CD14-positive monocyte (primary cell): ENCODE data around the gene ARHGEF37. TPM values are rescaled to one million over a fixed set of nuclear protein-coding genes. Genes with fewer than 3 reads are reported as not detected.

ENCODE experiments used
- DNase-seq, 3 donors: peaks; one replicate each; pipeline ENCODE4 v3.0.0-alpha.2; 2011 to 2022
- H2AFZ ChIP-seq: 2 replicates; pipeline ENCODE4 v1.6.0; 2012; ENCODE audit warnings: mild to moderate bottlenecking, low read depth, low read length, inconsistent platforms; ENCODE audit not compliant: insufficient read depth, poor library complexity, severe bottlenecking
- H3K27ac ChIP-seq, 2 donors: 1 replicate in 1 of 2; 2 replicates in 1 of 2; pipeline ENCODE4 v1.5.1; 2012 to 2013; ENCODE audit warnings: low read length in 2 of 2, control low read depth in 1 of 2, inconsistent platforms in 1 of 2, low read depth in 1 of 2, mild to moderate bottlenecking in 1 of 2
- H3K27me3 ChIP-seq, 2 donors: one replicate each; pipeline versions ENCODE4 v1.6.0 to v1.6.1; 2011 to 2013; ENCODE audit warnings: low read length in 2 of 2; ENCODE audit not compliant: control insufficient read depth in 2 of 2, insufficient read depth in 2 of 2
- H3K36me3 ChIP-seq, 2 donors: replicated peaks in 1 of 2; 1 replicate in 1 of 2; 2 replicates in 1 of 2; pipeline versions ENCODE4 v1.5.1 to v1.6.1; 2012 to 2013; ENCODE audit warnings: low read length in 2 of 2, control low read depth in 1 of 2, inconsistent platforms in 1 of 2, mild to moderate bottlenecking in 1 of 2; ENCODE audit not compliant: insufficient read depth in 2 of 2, control insufficient read depth in 1 of 2
- H3K4me1 ChIP-seq, 2 donors: 1 replicate in 1 of 2; 2 replicates in 1 of 2; pipeline versions ENCODE4 v1.5.1 to v1.6.1; 2012 to 2013; ENCODE audit warnings: low read length in 2 of 2, control low read depth in 1 of 2, inconsistent platforms in 1 of 2, mild to moderate bottlenecking in 1 of 2, moderate library complexity in 1 of 2; ENCODE audit not compliant: insufficient read depth in 2 of 2, control insufficient read depth in 1 of 2
- H3K4me2 ChIP-seq: replicated peaks from 2 replicates; pipeline ENCODE3; 2012; ENCODE audit warnings: low read length, moderate library complexity, mild to moderate bottlenecking; ENCODE audit not compliant: poor library complexity, severe bottlenecking; ENCODE audit errors: extremely low read depth
- H3K4me3 ChIP-seq, 3 experiments: fragments of 200-600 bp in 1 of 3; sonication (generic) in 1 of 3; replicated peaks in 1 of 3; 1 replicate in 2 of 3; 2 replicates in 1 of 3; pipeline ENCODE4 v1.5.1; 2011 to 2013; ENCODE audit warnings: low read length in 3 of 3, mild to moderate bottlenecking in 3 of 3, control low read depth in 2 of 3, low read depth in 2 of 3, inconsistent platforms in 1 of 3, moderate library complexity in 1 of 3
- H3K79me2 ChIP-seq: 2 replicates; pipeline ENCODE4 v1.6.0; 2012; ENCODE audit warnings: mild to moderate bottlenecking, control low read depth, inconsistent platforms, low read length, moderate library complexity; ENCODE audit not compliant: insufficient read depth
- H3K9ac ChIP-seq: 2 replicates; pipeline ENCODE4 v1.6.0; 2017; ENCODE audit warnings: low read length, mild to moderate bottlenecking; ENCODE audit not compliant: insufficient read depth, poor library complexity, severe bottlenecking
- H3K9me3 ChIP-seq, 2 donors: replicated peaks in 1 of 2; 1 replicate in 1 of 2; 2 replicates in 1 of 2; pipeline versions ENCODE4 v1.5.1 to v1.6.1; 2012 to 2013; ENCODE audit warnings: low read length in 2 of 2, control low read depth in 1 of 2; ENCODE audit not compliant: control insufficient read depth in 1 of 2, insufficient read depth in 1 of 2
- H4K20me1 ChIP-seq: 2 replicates; pipeline ENCODE4 v1.6.0; 2012; ENCODE audit warnings: mild to moderate bottlenecking, low read length, control low read depth, moderate library complexity; ENCODE audit not compliant: insufficient read depth
- H3K27ac Mint-ChIP-seq, 7 donors: one replicate each; pipeline ENCODE4 v1.8.0; 2020; ENCODE audit warnings: mild to moderate bottlenecking in 7 of 7, mixed read lengths in 7 of 7, moderate library complexity in 6 of 7, inconsistent platforms in 2 of 7
- H3K27me3 Mint-ChIP-seq, 3 donors: one replicate each; pipeline ENCODE4 v1.8.0; 2021 to 2022; ENCODE audit warnings: low read depth in 3 of 3, mild to moderate bottlenecking in 3 of 3, mixed read lengths in 3 of 3, moderate library complexity in 3 of 3, inconsistent platforms in 1 of 3
- H3K36me3 Mint-ChIP-seq, 2 donors: one replicate each; pipeline ENCODE4 v1.8.0; 2020; ENCODE audit warnings: mixed read lengths in 2 of 2, inconsistent platforms in 1 of 2, mild to moderate bottlenecking in 1 of 2
- H3K4me1 Mint-ChIP-seq: one replicate; pipeline ENCODE4 v1.8.0; 2020; ENCODE audit warnings: mild to moderate bottlenecking, mixed read lengths
- H3K4me3 Mint-ChIP-seq, 2 donors: one replicate each; pipeline ENCODE4 v1.8.0; 2020; ENCODE audit warnings: mild to moderate bottlenecking in 2 of 2, mixed read lengths in 2 of 2, moderate library complexity in 1 of 2
- H3K9me3 Mint-ChIP-seq, 7 donors: one replicate each; pipeline ENCODE4 v1.8.0; 2020 to 2022; ENCODE audit warnings: mixed read lengths in 7 of 7, mild to moderate bottlenecking in 6 of 7, moderate library complexity in 6 of 7, inconsistent platforms in 2 of 7
- WGBS: methylation state at CpG from one replicate; pipeline ENCODE4 v1.1.5; 2013; ENCODE audit warnings: missing lambda C conversion rate; ENCODE audit not compliant: insufficient coverage; 5-methylcytosine and 5-hydroxymethylcytosine counted together
- intact Hi-C, 2 donors: fragments of 100-400 bp; cut with micrococcal nuclease; formaldehyde crosslinking; loops; one replicate each; pipeline versions ENCODE4 v1.15.0 to v1.15.1; 2023
- polyA plus RNA-seq, 3 donors: library from polyadenylated mRNA; depleted of rRNA in 1 of 3; unstranded in 2 of 3; stranded (reverse) in 1 of 3; fragments of 300-500 nt in 2 of 3; fragments of >200 nt in 1 of 3; fragmentation: Illumina TruSeq in 2 of 3; gene quantifications; 1 replicate in 2 of 3; 2 replicates in 1 of 3; pipeline ENCODE4 v1.2.3, GENCODE V29; 2012 to 2021
- TF ChIP-seq, protein P1 (sequence below): fragments of 200-600 bp; IDR thresholded peaks from one replicate; pipeline ENCODE4 v1.8.0; 2022; ENCODE audit warnings: antibody characterized with exemption, mild to moderate bottlenecking

ARHGEF37 gene
- polyA plus RNA-seq, 3 donors = not detected

DNA sequence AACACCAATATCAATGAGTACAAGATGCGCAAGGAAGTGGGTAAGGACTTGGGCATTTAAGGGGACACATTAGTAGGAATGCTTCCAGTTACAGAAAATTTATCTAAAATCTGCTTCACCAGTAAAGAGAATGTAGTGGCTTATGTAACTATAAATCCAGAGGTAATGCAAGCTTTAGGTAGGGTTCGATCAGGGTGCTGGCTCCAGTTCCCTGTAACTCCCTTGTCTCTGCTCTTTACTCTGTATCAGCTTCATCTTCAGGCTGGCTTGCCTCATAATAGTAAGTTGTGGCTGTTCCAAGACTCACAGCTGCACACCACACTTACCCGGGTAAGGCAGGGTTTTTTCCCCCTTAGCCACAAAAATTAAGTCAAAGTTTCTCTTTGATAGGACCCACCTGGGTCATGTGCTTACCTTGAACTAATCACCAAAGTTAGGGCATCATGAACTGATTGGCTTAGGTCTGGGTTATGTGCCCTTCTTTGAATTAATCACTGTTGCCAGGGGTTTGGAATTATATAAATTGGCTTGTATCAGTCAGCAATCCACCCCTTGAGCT lies 35.5 kb downstream of the ARHGEF37 start:
- Histone ChIP-seq H3K4me2 (no peak overlapping the region), H3K79me2 (no peaks in the 10 kb centered on the region), H4K20me1 (no peaks in the 10 kb centered on the region), H3K27ac (no peak overlapping the region), H3K9me3 (no peaks in the 10 kb centered on the region), H2AFZ (no peak overlapping the region), H3K9ac (no peak overlapping the region), H3K27me3 (no peaks in the 10 kb centered on the region), H3K4me3 (no peak overlapping the region), H3K36me3 (no peaks in the 10 kb centered on the region), H3K4me1 (no peaks in the 10 kb centered on the region)
- Mint-ChIP-seq H3K27ac (no peak overlapping the region), H3K9me3 (peaks cover 0 to 2% (median 0%) of the 10 kb centered on the region in 7 donors), H3K36me3 (no peaks in the 10 kb centered on the region), H3K4me1 (no peaks in the 10 kb centered on the region), H3K4me3 (no peak overlapping the region), H3K27me3 (peaks cover 0 to 4% (median 2%) of the 10 kb centered on the region in 3 donors)
- intact Hi-C loops = no loop called here
- TF ChIP-seq, protein P1, sequence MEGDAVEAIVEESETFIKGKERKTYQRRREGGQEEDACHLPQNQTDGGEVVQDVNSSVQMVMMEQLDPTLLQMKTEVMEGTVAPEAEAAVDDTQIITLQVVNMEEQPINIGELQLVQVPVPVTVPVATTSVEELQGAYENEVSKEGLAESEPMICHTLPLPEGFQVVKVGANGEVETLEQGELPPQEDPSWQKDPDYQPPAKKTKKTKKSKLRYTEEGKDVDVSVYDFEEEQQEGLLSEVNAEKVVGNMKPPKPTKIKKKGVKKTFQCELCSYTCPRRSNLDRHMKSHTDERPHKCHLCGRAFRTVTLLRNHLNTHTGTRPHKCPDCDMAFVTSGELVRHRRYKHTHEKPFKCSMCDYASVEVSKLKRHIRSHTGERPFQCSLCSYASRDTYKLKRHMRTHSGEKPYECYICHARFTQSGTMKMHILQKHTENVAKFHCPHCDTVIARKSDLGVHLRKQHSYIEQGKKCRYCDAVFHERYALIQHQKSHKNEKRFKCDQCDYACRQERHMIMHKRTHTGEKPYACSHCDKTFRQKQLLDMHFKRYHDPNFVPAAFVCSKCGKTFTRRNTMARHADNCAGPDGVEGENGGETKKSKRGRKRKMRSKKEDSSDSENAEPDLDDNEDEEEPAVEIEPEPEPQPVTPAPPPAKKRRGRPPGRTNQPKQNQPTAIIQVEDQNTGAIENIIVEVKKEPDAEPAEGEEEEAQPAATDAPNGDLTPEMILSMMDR = no peak
- no CpG with 5 or more reads among the region's 3 CpGs for WGBS
- no peak for DNase-seq

DNA sequence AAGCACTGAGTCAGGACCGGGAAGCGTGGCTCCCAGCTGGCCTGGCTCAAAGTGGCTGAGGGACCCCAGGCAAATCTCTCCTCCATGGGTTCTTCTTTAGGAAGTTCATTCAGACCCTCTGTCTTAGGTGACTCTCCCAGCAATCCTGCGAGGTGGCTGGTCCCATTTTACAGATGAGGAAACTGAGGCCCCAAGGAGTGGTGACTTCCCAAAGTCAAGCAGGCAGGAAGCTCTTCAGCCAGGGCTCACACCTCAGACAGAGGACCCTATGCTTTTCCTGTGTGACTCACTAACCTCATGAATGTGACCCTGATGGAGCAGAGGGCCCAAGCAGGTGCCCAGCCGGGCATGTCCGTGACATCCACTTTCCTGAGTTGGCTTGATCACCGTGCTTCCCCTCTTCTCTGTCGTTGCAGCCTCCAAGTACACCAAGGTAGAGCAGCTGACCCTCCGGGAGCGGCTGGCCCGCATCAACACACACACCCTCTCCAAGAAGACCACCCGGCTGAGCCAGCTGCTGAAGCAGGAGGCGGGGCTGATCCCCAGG lies 36.5 kb downstream of the ARHGEF37 start:
- Histone ChIP-seq H2AFZ (no peak overlapping the region), H3K4me3 (no peak overlapping the region), H3K27ac (no peak overlapping the region), H3K36me3 (no peaks in the 10 kb centered on the region), H3K27me3 (no peaks in the 10 kb centered on the region), H3K79me2 (no peaks in the 10 kb centered on the region), H4K20me1 (no peaks in the 10 kb centered on the region), H3K9ac (no peak overlapping the region), H3K4me1 (no peaks in the 10 kb centered on the region), H3K9me3 (no peaks in the 10 kb centered on the region), H3K4me2 (no peak overlapping the region)
- Mint-ChIP-seq H3K36me3 (no peaks in the 10 kb centered on the region), H3K27ac (peak overlapping the region in 1 of 7 donors; percentile 61), H3K9me3 (peaks cover 0 to 2% (median 0%) of the 10 kb centered on the region in 7 donors), H3K4me1 (no peaks in the 10 kb centered on the region), H3K4me3 (no peak overlapping the region), H3K27me3 (peaks cover under 1 to 4% (median 2%) of the 10 kb centered on the region in 3 donors)
- intact Hi-C loops = no loop called here
- 97% methylated on average over 10 of the region's 12 CpGs for WGBS
- TF ChIP-seq, protein P1 = no peak
- DNase-seq = no peak
